HL-60 (cell line): Measurements from ENCODE around the gene RCAN3.

ENCODE experiments used
- GABPA ChIP-seq: IDR thresholded peaks from 2 replicates; pipeline ENCODE4 v1.6.1; 2012; ENCODE audit warnings: low read depth
- POLR2AphosphoS5 ChIP-seq: IDR thresholded peaks from 2 replicates; pipeline ENCODE4 v1.6.1; 2012; ENCODE audit warnings: low read depth
- TF ChIP-seq, protein P1 (sequence below): IDR thresholded peaks from one replicate; pipeline ENCODE4 v1.5.1; 2011; ENCODE audit warnings: low read length, control low read depth, inconsistent platforms; ENCODE audit not compliant: insufficient read depth
- TF ChIP-seq, protein P2 (sequence below): IDR thresholded peaks from 2 replicates; pipeline ENCODE4 v1.6.1; 2012; ENCODE audit warnings: low read depth; ENCODE audit not compliant: insufficient replicate concordance

DNA sequence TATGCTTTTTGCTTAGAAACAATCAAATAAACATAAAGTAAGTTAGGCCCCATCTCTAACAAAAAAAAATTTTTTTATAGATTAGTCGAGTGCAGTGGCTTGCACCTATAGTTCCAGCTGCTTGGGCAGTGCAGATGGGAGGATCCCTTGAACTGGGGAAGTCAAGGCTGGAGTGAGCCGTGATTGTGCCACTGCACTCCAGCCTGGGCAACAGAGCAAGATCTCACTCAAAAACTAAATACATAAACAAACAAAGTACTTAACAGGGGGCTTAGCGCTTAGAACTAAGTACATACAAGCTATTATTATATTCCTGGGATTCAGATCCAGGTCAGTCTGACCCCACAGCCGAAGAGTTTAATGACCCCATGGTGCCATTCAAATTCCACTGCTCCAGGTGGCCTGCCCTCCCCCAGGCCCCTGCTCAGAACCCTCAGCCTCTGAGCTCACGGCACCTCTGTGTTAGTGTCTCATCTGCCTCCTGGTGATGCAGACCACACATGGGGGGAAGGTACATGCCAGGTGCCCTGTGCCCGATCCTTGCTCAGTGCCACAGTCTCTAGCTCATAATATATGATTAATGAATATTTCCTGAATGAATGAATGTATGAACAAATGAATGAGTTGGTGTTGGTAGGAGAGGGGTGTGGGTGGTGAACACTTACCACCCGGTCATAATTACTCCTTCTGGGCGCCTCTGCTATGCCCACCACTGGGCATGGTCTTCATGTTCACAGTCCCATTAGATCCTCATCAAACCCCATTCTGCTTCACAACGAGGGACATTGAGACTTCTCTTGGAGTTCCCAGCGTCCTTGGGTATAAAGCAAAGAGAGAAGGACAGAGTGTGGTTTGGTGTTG lies 67.9 kb downstream of the RCAN3 start:
- TF ChIP-seq, protein P1, sequence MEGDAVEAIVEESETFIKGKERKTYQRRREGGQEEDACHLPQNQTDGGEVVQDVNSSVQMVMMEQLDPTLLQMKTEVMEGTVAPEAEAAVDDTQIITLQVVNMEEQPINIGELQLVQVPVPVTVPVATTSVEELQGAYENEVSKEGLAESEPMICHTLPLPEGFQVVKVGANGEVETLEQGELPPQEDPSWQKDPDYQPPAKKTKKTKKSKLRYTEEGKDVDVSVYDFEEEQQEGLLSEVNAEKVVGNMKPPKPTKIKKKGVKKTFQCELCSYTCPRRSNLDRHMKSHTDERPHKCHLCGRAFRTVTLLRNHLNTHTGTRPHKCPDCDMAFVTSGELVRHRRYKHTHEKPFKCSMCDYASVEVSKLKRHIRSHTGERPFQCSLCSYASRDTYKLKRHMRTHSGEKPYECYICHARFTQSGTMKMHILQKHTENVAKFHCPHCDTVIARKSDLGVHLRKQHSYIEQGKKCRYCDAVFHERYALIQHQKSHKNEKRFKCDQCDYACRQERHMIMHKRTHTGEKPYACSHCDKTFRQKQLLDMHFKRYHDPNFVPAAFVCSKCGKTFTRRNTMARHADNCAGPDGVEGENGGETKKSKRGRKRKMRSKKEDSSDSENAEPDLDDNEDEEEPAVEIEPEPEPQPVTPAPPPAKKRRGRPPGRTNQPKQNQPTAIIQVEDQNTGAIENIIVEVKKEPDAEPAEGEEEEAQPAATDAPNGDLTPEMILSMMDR, result no peak
- TF ChIP-seq POLR2AphosphoS5 (no peak), GABPA (no peak)
- TF ChIP-seq, protein P2, sequence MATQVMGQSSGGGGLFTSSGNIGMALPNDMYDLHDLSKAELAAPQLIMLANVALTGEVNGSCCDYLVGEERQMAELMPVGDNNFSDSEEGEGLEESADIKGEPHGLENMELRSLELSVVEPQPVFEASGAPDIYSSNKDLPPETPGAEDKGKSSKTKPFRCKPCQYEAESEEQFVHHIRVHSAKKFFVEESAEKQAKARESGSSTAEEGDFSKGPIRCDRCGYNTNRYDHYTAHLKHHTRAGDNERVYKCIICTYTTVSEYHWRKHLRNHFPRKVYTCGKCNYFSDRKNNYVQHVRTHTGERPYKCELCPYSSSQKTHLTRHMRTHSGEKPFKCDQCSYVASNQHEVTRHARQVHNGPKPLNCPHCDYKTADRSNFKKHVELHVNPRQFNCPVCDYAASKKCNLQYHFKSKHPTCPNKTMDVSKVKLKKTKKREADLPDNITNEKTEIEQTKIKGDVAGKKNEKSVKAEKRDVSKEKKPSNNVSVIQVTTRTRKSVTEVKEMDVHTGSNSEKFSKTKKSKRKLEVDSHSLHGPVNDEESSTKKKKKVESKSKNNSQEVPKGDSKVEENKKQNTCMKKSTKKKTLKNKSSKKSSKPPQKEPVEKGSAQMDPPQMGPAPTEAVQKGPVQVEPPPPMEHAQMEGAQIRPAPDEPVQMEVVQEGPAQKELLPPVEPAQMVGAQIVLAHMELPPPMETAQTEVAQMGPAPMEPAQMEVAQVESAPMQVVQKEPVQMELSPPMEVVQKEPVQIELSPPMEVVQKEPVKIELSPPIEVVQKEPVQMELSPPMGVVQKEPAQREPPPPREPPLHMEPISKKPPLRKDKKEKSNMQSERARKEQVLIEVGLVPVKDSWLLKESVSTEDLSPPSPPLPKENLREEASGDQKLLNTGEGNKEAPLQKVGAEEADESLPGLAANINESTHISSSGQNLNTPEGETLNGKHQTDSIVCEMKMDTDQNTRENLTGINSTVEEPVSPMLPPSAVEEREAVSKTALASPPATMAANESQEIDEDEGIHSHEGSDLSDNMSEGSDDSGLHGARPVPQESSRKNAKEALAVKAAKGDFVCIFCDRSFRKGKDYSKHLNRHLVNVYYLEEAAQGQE, result no peak
